Measurements from ENCODE around the gene CRYGA.
"Not testable (repeated sequence)": the region's sequence is repeated elsewhere in the genome, so short reads cannot be mapped to it uniquely, and the experiment has no call there.

Gene CRYGA

DNA sequence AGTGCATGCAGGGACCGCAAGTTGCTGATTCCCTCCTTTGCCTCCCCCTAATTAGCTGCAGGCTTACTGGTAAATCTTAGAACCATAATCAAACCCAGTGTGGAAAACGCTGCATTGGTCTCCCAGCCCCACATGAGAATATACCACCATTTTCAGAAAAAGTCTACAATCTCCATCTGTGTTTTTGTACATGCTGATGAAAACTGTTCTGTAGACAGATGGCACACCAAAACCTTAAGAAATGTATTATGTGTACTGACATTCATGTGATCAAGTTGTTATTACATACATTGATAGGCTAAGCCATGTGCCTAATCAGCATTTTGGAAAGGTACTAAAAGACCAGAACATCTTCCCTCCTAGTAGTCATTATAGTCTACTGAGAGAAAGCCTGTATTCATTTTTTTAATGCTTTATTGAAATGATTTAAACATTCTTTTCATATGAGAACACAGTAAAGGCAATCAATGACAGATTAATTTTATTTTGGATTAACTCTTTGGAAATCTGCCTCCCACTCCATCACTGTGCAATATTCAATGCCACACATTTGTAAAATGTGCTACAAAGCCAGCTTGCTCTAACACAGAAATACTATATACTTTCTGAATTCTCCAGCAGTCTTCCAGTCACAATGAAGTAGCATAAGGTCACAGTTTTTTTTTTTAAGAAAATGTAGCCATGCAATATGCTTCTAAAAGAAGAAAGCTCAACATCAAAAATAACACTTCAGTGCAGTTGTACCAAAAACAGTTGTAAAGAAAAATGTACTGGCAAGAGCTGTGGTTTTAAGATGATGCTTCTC lies 1.8 kb upstream of the CRYGA start:
- no peak for DNase-seq (ENCODE audit: low read depth in 2 of 3, low spot score in 2 of 3)

DNA sequence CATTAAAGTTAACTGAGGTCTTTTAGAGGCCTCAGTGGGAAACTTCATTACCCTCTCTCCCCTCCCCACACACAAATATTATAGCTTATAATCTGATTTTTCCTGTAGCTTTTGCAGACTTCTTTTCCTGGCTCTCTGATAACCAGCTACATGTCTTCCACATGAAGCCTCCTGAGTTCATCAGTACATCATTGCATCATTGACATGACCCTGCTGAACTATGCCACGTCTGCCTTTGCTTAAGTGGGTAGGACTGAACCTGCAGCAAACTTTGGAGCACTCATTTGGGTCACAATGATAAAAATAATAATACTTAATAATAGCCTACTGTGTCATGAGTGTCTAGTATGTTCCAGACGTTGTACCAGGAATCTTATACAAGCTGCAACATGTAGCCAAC lies 7.0 kb downstream of the CRYGA start:
- DNase-seq (ENCODE audit: low read depth in 2 of 3, low spot score in 2 of 3), result no peak

DNA sequence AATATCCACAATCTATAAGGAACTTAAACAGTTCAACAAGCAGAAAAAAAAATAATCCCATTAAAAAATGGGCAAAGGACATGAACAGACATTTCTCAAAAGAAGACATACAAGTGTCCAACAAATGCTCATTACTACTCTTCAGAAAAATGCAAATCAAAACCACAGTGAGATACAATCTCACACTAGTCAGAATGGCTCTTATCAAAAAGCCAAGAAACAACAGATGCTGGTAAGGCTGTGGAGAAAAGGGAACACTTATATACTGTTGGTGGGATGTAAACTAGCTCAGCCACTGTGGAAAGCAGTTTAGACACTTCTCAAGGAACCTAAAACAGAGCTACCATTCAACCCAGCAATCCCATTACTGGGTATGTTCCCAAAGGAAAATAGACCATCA lies 10.2 kb downstream of the CRYGA start:
- no peak for DNase-seq (ENCODE audit: low read depth in 2 of 3, low spot score in 2 of 3)

DNA sequence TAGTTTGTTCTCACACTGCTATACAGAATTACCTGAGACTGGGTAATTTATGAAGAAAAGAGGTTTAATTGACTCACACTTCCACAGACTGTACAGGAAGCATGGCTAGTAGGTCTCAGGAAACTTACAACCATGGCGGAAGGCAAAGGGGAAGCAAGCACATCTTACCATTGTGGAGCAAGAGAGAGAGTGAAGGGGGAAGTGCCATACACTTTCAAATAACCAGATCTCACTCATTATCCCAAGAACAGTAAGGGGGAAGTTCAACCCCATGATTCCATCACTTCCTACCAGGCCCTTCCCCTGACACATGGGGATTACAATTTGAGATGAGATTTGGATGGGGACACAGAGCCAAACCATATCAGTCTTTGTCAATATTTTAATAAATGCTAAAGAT lies 12.4 kb downstream of the CRYGA start:
- DNase-seq (ENCODE audit: low read depth in 2 of 3, low spot score in 2 of 3), result no peak

DNA sequence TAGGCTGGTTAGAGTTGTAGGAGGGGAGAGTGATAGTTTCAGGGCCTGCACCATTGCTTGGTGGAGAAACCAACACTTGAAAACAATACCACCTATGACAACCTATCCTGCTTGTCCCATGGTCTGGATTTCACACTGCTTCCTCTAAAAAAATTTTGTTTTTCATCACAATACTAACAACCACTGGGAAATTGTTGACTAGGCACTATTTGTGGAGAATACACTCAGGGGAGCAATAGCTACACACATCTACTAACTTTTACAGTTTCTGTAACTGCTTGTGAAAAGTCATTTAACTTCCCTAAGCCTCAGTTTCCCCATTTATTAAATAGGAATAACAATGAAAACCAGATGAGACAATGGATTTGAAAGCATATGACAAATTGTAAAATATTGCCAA lies 13.3 kb downstream of the CRYGA start:
- no peak for DNase-seq (ENCODE audit: low read depth in 2 of 3, low spot score in 2 of 3)

DNA sequence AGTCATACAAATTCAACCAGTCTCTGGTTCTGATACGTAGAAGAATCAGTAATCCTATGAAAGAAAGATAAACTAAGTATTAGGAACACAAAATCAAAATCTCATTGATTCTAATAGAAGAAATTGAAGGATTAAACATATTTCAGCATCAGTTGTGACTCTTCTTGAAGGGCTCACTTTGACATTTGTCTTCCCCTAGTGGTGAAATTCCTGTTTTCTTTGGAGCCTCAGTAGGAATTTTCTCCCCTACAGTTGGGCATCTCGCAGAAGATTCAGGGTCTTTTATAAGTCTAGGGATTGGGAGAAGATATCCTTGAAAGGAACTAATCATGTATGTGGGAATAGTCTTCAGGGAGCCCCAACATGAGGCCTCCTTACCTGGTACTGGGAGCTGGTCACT lies 14.6 kb downstream of the CRYGA start:
- DNase-seq (ENCODE audit: low read depth in 2 of 3, low spot score in 2 of 3), result no peak

DNA sequence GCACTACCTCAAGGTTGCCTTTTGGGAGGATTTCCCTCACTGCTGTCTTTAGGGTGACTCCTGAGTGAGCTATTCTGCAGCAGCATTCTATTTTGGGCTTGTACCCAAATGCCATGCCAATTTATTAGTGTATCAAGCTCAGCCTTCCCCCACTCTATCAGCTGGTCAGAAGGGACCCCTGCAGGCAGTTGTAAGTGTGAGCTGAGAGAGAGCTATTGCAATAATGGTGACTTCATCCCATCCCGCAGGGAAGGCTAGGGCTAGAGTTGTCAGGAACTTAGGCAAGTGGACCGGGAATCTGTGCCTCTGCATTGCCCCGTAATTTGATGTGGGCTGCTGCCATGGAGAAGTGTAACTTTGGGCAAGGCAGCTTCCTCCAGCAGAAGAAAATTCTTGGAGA lies 15.6 kb downstream of the CRYGA start:
- DNase-seq (ENCODE audit: low read depth in 2 of 3, low spot score in 2 of 3), result no peak

DNA sequence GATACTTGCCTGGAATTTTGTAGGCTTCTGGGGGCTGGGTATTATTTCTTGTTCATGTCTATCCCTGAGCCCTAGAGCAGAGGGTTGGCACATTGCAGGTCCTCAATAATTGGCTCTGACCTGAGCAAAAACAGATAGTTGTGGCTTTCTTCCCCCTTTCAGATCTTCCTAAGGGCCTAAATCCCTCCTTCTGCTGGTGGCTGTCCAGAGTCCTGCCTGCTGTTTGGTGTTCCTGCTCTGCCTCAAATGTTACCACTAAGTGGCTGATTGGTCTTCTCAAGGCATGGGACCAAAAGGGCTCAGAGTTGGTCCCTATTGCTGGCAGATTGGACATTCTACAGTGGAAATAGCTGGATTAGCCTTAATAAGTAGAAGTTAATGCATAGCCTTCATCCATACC lies 16.4 kb downstream of the CRYGA start:
- DNase-seq (ENCODE audit: low read depth in 2 of 3, low spot score in 2 of 3), result no peak

DNA sequence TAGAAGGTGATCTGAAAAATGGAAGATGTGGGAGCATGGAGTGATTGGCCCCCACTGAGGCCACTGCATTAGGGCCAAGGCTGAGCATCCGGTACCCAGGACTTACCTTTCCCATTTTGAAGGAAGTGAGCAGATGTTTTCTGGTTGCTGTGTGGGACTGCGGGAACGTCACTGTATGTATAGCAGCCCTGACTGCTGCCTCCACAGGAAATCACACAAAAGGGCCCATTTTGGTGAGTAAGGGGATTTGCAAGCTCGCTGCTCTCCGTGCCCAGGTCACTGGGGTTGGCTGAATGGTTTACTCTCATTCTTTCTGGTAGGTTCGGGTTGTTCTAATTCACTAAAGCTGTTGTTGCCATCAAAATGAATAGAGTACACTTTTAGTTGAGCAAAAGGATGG lies 17.4 kb downstream of the CRYGA start, which contains the start of gene CRYGB:
Gene CRYGB, minus strand, starts transcription at position 153 of the 400 bp plus-strand sequence. Its CDS starts 38 bp downstream, at position 115.
- no peak for DNase-seq (ENCODE audit: low read depth in 2 of 3, low spot score in 2 of 3)

DNA sequence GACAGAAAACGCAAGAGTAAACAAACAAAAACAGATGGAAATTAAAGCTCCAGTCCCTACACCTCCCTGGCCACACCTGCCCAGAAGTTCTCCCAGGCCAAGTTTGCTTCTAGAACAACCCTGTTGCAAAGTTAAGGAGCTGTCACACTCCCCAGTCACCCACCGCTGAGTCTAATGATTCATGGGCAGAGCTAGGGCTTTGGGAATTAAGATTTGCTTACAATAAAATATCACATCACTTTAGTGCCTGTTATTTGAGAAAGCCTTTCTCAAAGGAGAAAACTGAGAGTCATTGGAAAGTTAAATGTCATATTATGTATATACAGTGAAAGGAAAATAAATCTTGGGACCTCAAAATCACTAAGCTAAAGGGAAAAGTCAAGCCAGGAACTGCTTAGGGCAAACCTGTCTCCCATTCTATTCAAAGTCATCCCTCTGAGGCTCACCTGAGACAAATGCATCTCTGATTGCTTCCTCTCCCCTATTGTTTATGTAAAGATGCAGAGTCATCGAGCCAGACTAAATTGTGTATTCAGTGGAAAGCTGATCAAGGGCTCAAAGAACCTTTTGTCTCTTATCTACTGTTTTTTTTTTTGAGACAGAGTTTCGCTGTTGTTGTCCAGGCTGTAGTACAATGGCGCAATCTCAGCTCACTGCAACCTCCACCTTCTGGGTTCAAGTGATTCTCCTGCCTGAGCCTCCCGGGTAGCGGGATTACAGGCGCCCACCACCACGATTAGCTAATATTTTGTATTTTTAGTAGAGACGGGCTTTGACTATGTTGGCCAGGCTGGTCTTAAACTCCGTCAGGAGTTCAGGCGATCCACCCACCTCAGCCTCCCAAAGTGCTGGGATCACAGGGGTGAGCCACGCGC lies 20.2 kb downstream of the CRYGA start:
- no peak for DNase-seq (ENCODE audit: low read depth in 2 of 3, low spot score in 2 of 3)

DNA sequence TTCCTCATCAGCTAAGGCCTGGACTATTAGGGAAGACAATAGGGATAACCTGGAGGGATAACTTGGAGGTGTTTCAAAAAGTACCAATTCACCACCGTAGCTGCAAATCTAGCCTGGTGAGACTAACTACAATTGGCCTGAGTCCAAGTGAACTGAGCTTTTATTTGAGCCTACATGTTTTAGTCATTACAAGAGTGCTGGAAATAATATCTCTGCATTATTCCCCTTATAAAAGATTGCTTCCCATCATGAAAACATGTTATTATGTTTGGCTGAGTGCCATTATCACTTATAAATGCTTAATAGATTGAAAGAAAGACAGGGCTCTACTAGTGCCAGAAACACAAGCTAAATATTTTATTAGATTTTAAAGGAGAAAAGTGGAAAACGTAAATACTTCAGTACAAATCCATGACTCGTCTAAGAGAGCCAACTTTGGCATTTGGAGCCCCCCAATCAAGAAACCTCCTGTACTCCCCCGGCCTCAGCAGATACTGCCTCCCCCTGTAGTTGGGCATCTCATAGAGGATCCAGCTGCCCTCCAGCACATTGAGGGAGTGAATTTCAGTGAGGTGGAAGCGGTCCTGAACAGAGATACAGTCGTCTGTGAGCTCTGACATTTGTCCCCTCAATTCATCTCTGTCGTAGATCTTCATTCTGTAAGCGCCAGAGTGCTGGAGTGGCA lies 21.0 kb downstream of the CRYGA start:
- DNase-seq (ENCODE audit: low read depth in 2 of 3, low spot score in 2 of 3), result no peak

DNA sequence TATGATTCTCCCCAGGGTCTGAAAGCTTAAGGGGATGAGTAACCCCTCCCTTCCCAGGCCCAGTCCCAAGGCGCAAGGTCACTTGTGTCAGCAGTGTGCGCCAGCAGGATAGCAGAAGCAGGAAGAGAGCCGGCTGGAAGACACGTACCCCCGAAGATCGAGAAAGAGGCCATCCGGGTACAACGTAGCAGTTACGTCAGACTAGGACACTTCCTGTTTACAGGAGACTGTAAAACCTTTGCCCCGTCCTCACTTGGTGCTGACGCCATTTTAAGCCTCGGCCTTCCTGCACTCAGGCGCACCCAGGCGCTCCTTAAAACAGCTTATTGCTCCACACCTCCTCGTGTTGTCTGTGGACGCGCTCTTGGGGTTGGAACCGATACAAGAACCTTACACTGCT lies 23.9 kb downstream of the CRYGA start:
- DNase-seq (ENCODE audit: low read depth in 2 of 3, low spot score in 2 of 3), result no peak

DNA sequence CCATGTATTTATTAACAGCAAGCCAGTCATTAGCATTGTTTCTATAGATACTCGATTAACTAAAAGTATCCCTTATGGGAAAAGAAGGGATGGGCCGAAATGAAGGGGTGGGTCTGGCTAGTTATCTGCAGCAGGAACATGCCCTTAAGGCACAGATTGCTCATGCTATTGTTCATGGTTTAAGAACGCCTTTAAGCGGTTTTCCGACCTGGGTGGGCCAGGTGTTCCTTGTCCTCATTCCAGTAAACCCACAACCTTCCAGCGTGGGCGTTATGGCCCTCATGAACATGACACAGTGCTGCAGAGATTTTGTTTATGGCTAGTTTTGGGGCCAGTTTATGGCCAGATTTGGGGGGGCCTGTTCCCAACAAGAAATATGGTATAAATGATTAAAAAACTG lies 25.1 kb downstream of the CRYGA start:
- not testable (repeated sequence) for DNase-seq (ENCODE audit: low read depth in 2 of 3, low spot score in 2 of 3)

DNA sequence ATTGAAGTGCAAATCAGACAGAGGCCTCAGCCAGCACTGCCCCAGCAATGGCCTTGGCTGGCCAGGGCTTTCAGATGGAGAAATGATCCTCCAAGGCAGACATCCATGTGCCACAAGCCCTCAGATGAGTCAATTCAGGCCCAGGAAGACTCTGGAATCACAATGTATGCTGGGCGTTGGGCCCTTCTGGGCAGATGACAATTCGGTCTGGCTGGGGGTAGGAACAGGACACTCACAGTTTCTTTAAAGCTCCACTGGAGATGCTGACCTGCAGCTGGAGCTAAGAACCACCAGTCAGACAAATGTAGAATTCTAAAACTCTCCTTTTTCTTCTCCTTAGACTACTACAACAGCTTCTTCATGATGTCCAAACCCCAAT lies 26.7 kb downstream of the CRYGA start:
- DNase-seq (ENCODE audit: low read depth in 2 of 3, low spot score in 2 of 3), result no peak

DNA sequence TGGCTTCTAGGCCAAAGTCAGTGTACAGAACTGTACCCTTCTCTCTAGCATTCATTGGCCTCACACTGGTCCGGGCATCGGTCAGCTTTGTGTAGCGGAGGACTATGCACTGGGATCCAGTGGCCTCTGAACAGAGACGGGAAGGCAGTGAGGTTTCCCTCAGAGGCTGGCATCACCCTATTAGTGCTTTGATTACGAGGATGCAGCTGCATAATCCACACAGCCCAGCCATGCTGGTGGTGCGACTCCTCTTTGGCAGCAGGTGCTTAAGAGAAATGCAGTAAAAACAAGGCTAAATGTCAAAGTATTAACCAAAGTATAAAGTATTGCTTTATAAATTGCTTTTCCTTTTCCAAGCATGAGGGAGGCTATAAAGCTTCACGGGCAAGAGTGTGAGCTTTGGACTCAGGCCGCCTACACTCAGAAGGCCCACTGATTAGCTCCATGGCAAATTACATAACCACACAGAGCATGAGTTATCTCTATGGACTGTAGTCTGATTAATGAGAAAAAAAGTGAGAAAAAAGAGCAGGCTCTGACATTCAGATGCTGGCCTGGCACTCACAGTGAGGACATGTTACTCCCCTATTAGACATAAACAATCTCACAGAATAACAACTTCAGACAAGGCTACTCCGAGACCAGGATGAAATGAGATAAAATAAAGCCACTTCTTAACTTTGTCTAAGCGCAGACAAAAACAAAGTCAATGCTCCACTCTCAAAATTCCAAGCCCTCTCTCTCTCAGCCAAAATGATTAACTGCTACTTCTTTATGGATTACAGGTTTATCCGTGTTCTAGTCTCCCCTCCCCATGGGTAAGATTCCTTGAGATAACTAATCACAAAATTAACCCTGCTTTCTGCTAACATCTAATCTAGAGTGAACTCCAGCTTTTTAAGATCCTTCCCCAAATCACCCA lies 27.3 kb downstream of the CRYGA start:
- no peak for DNase-seq (ENCODE audit: low read depth in 2 of 3, low spot score in 2 of 3)

DNA sequence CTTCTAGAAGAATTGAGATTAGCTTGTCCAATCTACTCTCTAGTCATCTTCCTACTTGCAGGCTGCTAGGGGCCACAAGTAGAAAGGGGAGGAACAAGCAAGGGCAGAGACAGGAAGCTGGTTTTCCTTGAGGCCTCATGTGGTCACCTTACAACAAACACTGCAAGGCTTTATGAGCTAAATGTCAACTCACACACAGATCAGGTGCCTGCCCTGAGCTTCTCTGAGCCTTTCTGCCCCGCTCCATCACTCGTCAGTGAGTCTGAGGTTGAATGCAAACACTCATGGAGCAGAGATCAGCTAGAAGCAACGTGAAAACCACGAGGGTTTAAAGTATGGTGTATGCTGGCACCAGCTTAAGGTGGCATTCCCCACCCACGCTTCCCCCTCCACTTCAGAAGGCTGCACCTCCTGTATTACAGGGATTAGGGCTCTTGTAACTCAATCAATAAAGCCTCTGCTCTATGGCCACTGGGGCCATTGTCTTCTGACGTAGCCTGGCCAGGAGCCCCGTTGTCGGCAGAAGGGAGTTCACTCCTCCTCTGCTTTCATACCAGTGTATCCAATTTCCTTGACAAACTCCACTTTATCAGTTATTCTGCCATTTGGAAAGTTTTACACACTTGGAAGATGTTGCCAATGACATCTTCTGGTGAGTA lies 28.3 kb downstream of the CRYGA start:
- DNase-seq (ENCODE audit: low read depth in 2 of 3, low spot score in 2 of 3), result peak in 1 of 3 experiments; percentile 2

DNA sequence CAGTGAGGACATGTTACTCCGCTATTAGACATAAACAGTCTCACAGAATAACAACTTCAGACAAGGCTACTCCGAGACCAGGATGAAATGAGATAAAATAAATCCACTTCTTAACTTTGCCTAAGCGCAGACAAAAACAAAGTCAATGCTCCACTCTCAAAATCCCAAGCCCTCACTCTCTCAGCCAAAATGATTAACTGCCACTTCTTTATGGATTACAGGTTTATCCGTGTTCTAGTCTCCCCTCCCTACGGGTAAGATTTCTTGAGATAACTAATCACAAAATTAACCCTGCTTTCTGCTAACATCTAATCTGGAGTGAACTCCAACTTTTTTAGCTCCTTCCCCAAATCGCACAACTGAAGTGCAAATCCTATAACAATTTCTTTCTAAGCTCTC lies 32.7 kb downstream of the CRYGA start:
- no peak for DNase-seq (ENCODE audit: low read depth in 2 of 3, low spot score in 2 of 3)

DNA sequence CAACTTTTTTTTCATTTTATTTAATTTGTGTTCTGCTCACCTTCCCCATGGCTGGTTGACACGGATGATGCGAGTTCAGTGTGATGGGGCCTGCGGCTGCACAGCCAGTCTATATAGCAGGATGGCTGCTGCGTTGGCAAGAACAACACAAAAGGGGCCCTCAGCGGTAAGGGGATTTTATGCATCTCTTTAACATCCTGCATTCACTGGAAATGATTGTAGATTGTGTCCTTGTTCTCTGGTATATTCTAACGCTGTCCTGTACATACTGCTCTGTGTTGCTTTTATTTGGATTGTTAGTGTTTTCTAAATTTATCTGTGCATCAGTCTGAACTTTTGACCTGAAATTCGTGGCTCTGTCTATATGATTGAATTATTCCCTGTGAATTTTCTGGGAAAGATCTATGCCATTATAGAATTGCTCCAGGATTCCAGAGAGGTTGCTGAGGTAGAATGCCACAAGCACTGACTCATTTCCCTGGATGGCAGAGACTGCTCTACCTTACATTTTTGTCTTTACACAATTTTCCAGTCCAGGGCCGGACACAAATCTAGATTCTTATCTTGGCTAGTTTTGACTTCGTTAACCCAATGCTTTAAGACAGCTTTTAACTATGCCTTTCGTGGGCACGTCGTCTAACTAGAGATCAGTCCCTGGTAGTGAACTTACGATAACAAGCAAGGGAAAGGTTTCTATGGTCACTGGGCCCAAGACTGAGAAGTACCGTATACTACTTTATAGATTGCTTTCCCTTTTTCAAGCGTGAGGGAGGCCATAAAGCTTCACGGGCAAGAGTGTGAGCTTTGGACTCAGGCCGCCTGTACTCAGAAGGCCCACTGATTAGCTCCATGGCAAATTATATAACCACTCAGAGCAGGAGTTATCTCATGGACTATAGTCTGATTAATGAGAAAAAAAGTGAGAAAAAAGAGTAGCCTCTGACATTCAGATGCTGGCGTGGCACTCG lies 33.4 kb downstream of the CRYGA start, which contains the start of gene CRYGC:
Gene CRYGC, minus strand, starts transcription at position 85 of the 968 bp plus-strand sequence. Its CDS starts 36 bp downstream, at position 49.
- no peak for DNase-seq (ENCODE audit: low read depth in 2 of 3, low spot score in 2 of 3)

DNA sequence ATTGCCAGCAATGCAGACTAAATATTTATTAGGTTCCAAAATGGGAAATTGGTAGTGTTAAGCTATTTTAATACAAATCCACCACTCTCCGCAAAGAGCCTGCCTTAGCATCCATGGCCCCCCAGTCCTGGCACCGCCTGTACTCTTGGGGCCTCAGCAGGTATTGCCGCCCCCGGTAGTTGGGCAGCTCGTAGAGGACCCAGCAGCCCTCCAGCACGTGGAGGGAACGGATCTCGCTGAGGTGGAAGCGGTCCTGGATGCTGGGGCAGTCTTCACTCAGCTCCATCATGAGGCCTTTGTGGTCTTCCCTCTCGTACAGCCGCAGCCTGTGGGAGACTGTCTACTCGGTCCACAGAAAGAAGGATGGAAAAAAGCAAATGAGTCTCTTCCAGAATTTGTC lies 35.3 kb downstream of the CRYGA start:
- DNase-seq (ENCODE audit: low read depth in 2 of 3, low spot score in 2 of 3), result no peak

Data from activated CD8-positive, alpha-beta memory T cell treated with anti-CD3 and anti-CD28 coated beads for 48 hours (primary cell).